ENCODE results near the gene AAK1.
"Not testable (repeated sequence)": the region's sequence is repeated elsewhere in the genome, so short reads cannot be mapped to it uniquely, and the experiment has no call there.

The AAK1 gene

GRCh38 chr2:69567157-69567908 is 76.2 kb downstream of the AAK1 start:
- no peak for DNase-seq

GRCh38 chr2:69566669-69567068 is 76.9 kb downstream of the AAK1 start:
- no peak for DNase-seq

- DNase-seq: peak; percentile 72
These were observed 78.1 kb downstream of the AAK1 start for GRCh38 chr2:69565431-69565839.

- peak; percentile 20 for DNase-seq
These were observed 78.9 kb downstream of the AAK1 start for GRCh38 chr2:69564604-69565003.

- no peak for DNase-seq
These were observed 80.5 kb downstream of the AAK1 start for GRCh38 chr2:69563021-69563420.

- no peak for DNase-seq
These were observed 82.4 kb downstream of the AAK1 start for GRCh38 chr2:69561101-69561500.

- DNase-seq: no peak
These were observed 83.4 kb downstream of the AAK1 start for GRCh38 chr2:69560147-69560482.

GRCh38 chr2:69559442-69560146 is 83.9 kb downstream of the AAK1 start:
- DNase-seq: peak; percentile 55

- no peak for DNase-seq
These were observed 87.5 kb downstream of the AAK1 start for GRCh38 chr2:69556008-69556407.

GRCh38 chr2:69554981-69555380 is 88.6 kb downstream of the AAK1 start:
- DNase-seq: no peak

GRCh38 chr2:69554568-69554967 is 89.0 kb downstream of the AAK1 start:
- DNase-seq: no peak

GRCh38 chr2:69553991-69554390 is 89.5 kb downstream of the AAK1 start:
- DNase-seq: no peak

GRCh38 chr2:69550511-69550910 is 93.0 kb downstream of the AAK1 start:
- DNase-seq: not testable (repeated sequence)

GRCh38 chr2:69549421-69549820 is 94.1 kb downstream of the AAK1 start:
- no peak for DNase-seq

- DNase-seq: no peak
These were observed 95.4 kb downstream of the AAK1 start for GRCh38 chr2:69547984-69548715.

- DNase-seq: no peak
These were observed 96.9 kb downstream of the AAK1 start for GRCh38 chr2:69546646-69547045.

- no peak for DNase-seq
These were observed 98.0 kb downstream of the AAK1 start for GRCh38 chr2:69545477-69545932.

GRCh38 chr2:69544951-69545350 is 98.6 kb downstream of the AAK1 start:
- DNase-seq: no peak

- DNase-seq: no peak
These were observed 104.0 kb downstream of the AAK1 start for GRCh38 chr2:69539549-69539908.

- no peak for DNase-seq
These were observed 104.5 kb downstream of the AAK1 start for GRCh38 chr2:69538872-69539548.

GRCh38 chr2:69538249-69538648 is 105.3 kb downstream of the AAK1 start:
- no peak for DNase-seq

GRCh38 chr2:69535817-69536241 is 107.7 kb downstream of the AAK1 start:
- DNase-seq: no peak

- DNase-seq: no peak
These were observed 112.4 kb downstream of the AAK1 start for GRCh38 chr2:69531186-69531585.

Data from CD4-positive, alpha-beta T cell treated with Interleukin-10 for 1 hour (primary cell).